Parathyroid adenoma (tissue), 2 donors: ENCODE results near the gene XRCC4.

ENCODE experiments used
- H2AFZ ChIP-seq: fragments of 300-600 bp; sonication (generic); one replicate; pipeline ENCODE4 v1.7.0; 2017; ENCODE audit warnings: antibody characterized with exemption, mild to moderate bottlenecking
- H3K27ac ChIP-seq: fragments of 300-600 bp; sonication (generic); one replicate; pipeline ENCODE4 v1.7.0; 2017
- H3K27me3 ChIP-seq: fragments of 300-600 bp; sonication (generic); one replicate; pipeline ENCODE4 v1.7.0; 2017; ENCODE audit warnings: low read length; ENCODE audit not compliant: control insufficient read depth, insufficient read depth
- H3K36me3 ChIP-seq: fragments of 300-600 bp; sonication (generic); one replicate; pipeline ENCODE4 v1.7.0; 2017; ENCODE audit warnings: low read length; ENCODE audit not compliant: control insufficient read depth, insufficient read depth
- H3K4me1 ChIP-seq: fragments of 300-600 bp; sonication (generic); one replicate; pipeline ENCODE4 v1.7.0; 2017; ENCODE audit warnings: control low read depth
- H3K4me2 ChIP-seq: fragments of 300-600 bp; sonication (generic); one replicate; pipeline ENCODE4 v1.7.0; 2017; ENCODE audit warnings: low read length
- H3K4me3 ChIP-seq: fragments of 300-600 bp; sonication (generic); one replicate; pipeline ENCODE4 v1.7.0; 2017; ENCODE audit warnings: low read depth, low read length
- H3K79me2 ChIP-seq: fragments of 300-600 bp; sonication (generic); one replicate; pipeline ENCODE4 v1.7.0; 2017; ENCODE audit warnings: control low read depth
- H3K9ac ChIP-seq: fragments of 300-600 bp; sonication (generic); one replicate; pipeline ENCODE4 v1.7.0; 2017; ENCODE audit warnings: mild to moderate bottlenecking
- H3K9me3 ChIP-seq: fragments of 300-600 bp; sonication (generic); one replicate; pipeline ENCODE4 v1.7.0; 2017; ENCODE audit warnings: low read length; ENCODE audit not compliant: control insufficient read depth
- TF ChIP-seq, protein P1 (sequence below): fragments of 300-600 bp; sonication (generic); IDR thresholded peaks from one replicate; pipeline ENCODE4 v1.7.0; 2017; ENCODE audit warnings: antibody characterized with exemption, mild to moderate bottlenecking
- donor health status: primary hyperparathyroidism.

The XRCC4 gene

DNA sequence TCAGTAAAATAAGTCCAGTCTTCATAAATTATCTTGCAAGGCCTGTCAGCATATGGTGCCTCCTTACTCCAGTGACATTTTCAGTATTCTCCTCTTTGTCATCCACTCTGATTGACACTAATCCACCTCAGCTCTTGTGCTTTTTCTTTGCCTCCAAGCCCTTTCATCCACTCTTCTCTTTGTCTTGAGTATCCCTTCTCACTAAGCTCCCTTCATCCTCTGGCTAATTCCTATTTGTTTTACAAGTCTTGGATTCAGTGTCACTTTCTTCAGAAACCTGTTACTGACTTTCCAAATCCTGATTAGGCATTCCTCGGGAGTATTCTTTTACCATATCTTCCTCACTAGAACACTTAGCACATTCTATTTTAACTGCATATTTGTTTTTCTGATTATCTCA, 293.6 kb downstream of the XRCC4 start:
- H3K4me1 ChIP-seq, result no peaks in the 10 kb centered on the region
- no peak overlapping the region for H2AFZ ChIP-seq
- no peaks in the 10 kb centered on the region for H3K27me3 ChIP-seq
- TF ChIP-seq, protein P1, sequence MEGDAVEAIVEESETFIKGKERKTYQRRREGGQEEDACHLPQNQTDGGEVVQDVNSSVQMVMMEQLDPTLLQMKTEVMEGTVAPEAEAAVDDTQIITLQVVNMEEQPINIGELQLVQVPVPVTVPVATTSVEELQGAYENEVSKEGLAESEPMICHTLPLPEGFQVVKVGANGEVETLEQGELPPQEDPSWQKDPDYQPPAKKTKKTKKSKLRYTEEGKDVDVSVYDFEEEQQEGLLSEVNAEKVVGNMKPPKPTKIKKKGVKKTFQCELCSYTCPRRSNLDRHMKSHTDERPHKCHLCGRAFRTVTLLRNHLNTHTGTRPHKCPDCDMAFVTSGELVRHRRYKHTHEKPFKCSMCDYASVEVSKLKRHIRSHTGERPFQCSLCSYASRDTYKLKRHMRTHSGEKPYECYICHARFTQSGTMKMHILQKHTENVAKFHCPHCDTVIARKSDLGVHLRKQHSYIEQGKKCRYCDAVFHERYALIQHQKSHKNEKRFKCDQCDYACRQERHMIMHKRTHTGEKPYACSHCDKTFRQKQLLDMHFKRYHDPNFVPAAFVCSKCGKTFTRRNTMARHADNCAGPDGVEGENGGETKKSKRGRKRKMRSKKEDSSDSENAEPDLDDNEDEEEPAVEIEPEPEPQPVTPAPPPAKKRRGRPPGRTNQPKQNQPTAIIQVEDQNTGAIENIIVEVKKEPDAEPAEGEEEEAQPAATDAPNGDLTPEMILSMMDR, result no peak
- no peak overlapping the region for H3K4me2 ChIP-seq
- no peaks in the 10 kb centered on the region for H3K9me3 ChIP-seq
- no peaks in the 10 kb centered on the region for H3K36me3 ChIP-seq
- no peaks in the 10 kb centered on the region for H3K79me2 ChIP-seq
- H3K4me3 ChIP-seq, result no peak overlapping the region
- H3K9ac ChIP-seq, result no peak overlapping the region
- no peak overlapping the region for H3K27ac ChIP-seq

DNA sequence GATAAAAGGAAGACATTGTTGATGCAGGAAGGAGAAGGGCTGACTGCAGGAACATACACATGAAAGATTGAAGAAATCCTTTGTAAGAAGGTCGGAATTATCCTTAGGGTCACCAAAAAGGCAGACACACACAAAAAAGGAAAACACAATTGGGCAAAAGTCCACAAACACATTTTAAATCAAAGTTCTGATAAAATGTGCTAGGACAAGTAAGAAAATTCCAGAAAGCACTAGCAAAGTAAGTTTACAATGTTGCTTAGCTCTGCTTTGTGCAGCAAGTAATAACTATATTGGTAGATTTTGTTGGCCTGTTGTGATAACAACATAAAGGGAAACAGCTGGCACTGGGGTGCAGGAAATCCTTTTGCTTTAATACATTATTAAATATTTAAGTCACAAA, 294.4 kb downstream of the XRCC4 start:
- H3K4me2 ChIP-seq, result no peak overlapping the region
- no peaks in the 10 kb centered on the region for H3K4me1 ChIP-seq
- no peaks in the 10 kb centered on the region for H3K27me3 ChIP-seq
- TF ChIP-seq, protein P1, result no peak
- no peak overlapping the region for H3K27ac ChIP-seq
- no peak overlapping the region for H3K9ac ChIP-seq
- H3K79me2 ChIP-seq, result no peaks in the 10 kb centered on the region
- H3K9me3 ChIP-seq, result no peaks in the 10 kb centered on the region
- H3K4me3 ChIP-seq, result no peak overlapping the region
- H3K36me3 ChIP-seq, result no peaks in the 10 kb centered on the region
- H2AFZ ChIP-seq, result no peak overlapping the region

DNA sequence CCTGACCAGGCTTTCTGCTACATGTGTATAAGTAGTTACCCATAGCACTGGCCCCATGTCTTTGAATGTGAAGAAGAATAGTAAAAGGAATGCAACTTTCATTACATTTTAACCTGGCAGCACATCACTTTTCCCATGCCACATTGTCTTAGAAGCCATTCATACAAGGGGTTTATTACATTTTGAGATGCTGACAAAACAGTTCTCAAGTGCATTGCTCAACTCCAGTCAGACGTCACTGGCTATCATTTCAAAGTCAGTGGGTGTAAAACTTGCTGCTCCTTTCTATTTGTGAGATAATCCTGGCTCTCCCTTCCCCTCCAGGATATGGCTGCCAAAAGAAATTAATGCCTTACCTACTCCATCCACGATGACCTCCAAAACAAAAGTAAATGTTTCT, 297.2 kb downstream of the XRCC4 start:
- H3K4me2 ChIP-seq, result no peak overlapping the region
- H3K27ac ChIP-seq, result no peak overlapping the region
- H3K9me3 ChIP-seq, result no peaks in the 10 kb centered on the region
- no peaks in the 10 kb centered on the region for H3K79me2 ChIP-seq
- no peak overlapping the region for H2AFZ ChIP-seq
- TF ChIP-seq, protein P1, result no peak
- no peak overlapping the region for H3K4me3 ChIP-seq
- no peak overlapping the region for H3K9ac ChIP-seq
- H3K36me3 ChIP-seq, result no peaks in the 10 kb centered on the region
- no peaks in the 10 kb centered on the region for H3K27me3 ChIP-seq
- no peaks in the 10 kb centered on the region for H3K4me1 ChIP-seq

DNA sequence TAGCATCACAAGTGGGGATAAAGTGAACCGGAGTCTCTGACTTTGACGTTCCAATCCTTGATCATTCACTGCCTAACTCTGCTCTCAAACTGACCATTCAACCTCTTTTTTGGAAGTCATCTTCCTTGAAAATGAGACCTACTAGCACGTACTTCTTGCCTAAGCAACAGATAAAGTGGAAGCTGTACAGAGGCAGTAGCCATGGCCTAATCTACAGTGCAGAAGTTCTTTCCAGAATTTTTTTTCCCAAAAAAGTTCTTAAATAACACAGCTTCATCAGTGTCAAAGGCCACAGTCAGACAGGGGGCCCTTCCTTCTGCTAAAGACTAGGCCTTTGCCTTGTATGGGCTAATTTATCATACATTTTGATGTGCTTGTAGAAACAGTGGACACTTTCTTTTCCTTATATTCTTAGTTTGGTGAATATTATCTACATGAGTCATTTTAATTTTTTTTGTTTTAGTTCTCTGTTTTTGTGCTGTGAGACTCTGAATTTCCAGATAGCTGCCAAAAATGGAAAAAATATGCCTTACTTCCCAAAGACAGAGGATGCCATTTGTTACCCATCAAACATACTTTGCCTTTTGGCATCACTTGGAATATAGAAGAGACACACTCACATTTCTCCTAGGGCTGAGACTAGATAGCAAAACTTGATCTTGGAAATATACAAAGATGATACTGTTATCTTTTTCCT, 297.9 kb downstream of the XRCC4 start:
- H3K27ac ChIP-seq, result no peak overlapping the region
- H3K9ac ChIP-seq, result no peak overlapping the region

More for the DNA sequence above, 297.9 kb downstream of the XRCC4 start:
- H3K36me3 ChIP-seq, result no peaks in the 10 kb centered on the region
- no peak overlapping the region for H2AFZ ChIP-seq
- H3K27me3 ChIP-seq, result no peaks in the 10 kb centered on the region
- no peaks in the 10 kb centered on the region for H3K79me2 ChIP-seq
- TF ChIP-seq, protein P1, result no peak
- no peak overlapping the region for H3K4me2 ChIP-seq
- no peak overlapping the region for H3K4me3 ChIP-seq
- H3K9me3 ChIP-seq, result no peaks in the 10 kb centered on the region
- no peaks in the 10 kb centered on the region for H3K4me1 ChIP-seq
